NB4 (cell line): ENCODE measurements around the gene RPL41.

ENCODE experiments used
- DNase-seq: peaks from one replicate; pipeline ENCODE4 v3.0.0; 2010; ENCODE audit warnings: low read depth
- H3K4me3 ChIP-seq: one replicate; pipeline ENCODE4 v1.5.1; 2011; ENCODE audit warnings: mild to moderate bottlenecking, low read depth, low read length, moderate library complexity
- CTCF ChIP-seq: IDR thresholded peaks from one replicate; pipeline ENCODE4 v1.5.1; 2012; ENCODE audit warnings: low read depth, low read length
- MAX ChIP-seq: IDR thresholded peaks from 2 replicates; pipeline ENCODE4 v1.6.1; 2011; ENCODE audit warnings: low read depth, low read length
- MYC ChIP-seq: IDR thresholded peaks from 2 replicates; pipeline ENCODE4 v1.6.1; 2011; ENCODE audit warnings: low read depth, low read length
- POLR2A ChIP-seq: IDR thresholded peaks from 2 replicates; pipeline ENCODE4 v1.6.1; 2011; ENCODE audit warnings: mild to moderate bottlenecking; ENCODE audit not compliant: insufficient read length; ENCODE audit errors: extremely low read depth

RPL41 gene

GRCh38 chr12:56099787-56100186 lies 16.6 kb upstream of the RPL41 start:
- no peak for DNase-seq
- TF ChIP-seq MYC (no peak), CTCF (no peak), MAX (no peak), POLR2A (no peak)
- no peak overlapping the region for H3K4me3 ChIP-seq

GRCh38 chr12:56101045-56101444 lies 15.4 kb upstream of the RPL41 start:
- no peak overlapping the region for H3K4me3 ChIP-seq
- no peak for TF ChIP-seq CTCF
- TF ChIP-seq MYC: no peak
- TF ChIP-seq MAX: no peak
- no peak for TF ChIP-seq POLR2A
- no peak for DNase-seq

GRCh38 chr12:56102683-56103065 lies 13.8 kb upstream of the RPL41 start:
- no peak for DNase-seq
- no peak overlapping the region for H3K4me3 ChIP-seq
- TF ChIP-seq MAX: no peak
- TF ChIP-seq MYC: no peak
- TF ChIP-seq POLR2A: no peak
- TF ChIP-seq CTCF: no peak

- peak overlapping the region; percentile 76 for H3K4me3 ChIP-seq
- DNase-seq: no peak
- TF ChIP-seq MAX: no peak
- TF ChIP-seq CTCF: no peak
- no peak for TF ChIP-seq MYC
- TF ChIP-seq POLR2A: no peak
Measured at GRCh38 chr12:56103066-56103711, 13.2 kb upstream of the RPL41 start.

GRCh38 chr12:56103823-56104108 lies 12.7 kb upstream of the RPL41 start:
- DNase-seq: no peak
- TF ChIP-seq CTCF (no peak), POLR2A (no peak), MAX (no peak), MYC (no peak)

GRCh38 chr12:56104109-56104814 lies 12.2 kb upstream of the RPL41 start, which contains the start of gene PA2G4:
Gene PA2G4 (plus strand): TSS chr12:56104559. CDS start chr12:56104738, 179 bp downstream.
- TF ChIP-seq MYC (peak; percentile 93), MAX (peak; percentile 87), POLR2A (peak; percentile 72), CTCF (no peak)
- DNase-seq: peak; percentile 100
- H3K4me3 ChIP-seq: peak within 1 kb of the TSS; percentile 100

More at GRCh38 chr12:56103823-56104108, 12.7 kb upstream of the RPL41 start:
- peak overlapping the region; percentile 76 for H3K4me3 ChIP-seq
